Measurements from ENCODE around the gene CT45A7.
"Not testable (repeated sequence)": the region's sequence is repeated elsewhere in the genome, so short reads cannot be mapped to it uniquely, and the experiment has no call there.

The CT45A7 gene

GRCh38 chrX:135837180-135837579 lies at the start of gene CT45A7:
Gene CT45A7, minus strand, starts transcription at chrX:135837280. Its CDS starts 3,747 bp downstream, at chrX:135833533.
- DNase-seq: not testable (repeated sequence)

- not testable (repeated sequence) for DNase-seq
Measured at GRCh38 chrX:135882741-135883140, 45.7 kb upstream of the CT45A7 start.

- DNase-seq: not testable (repeated sequence)
Measured at GRCh38 chrX:135871712-135872111, 34.6 kb upstream of the CT45A7 start, which contains the start of gene CT45A9. Gene CT45A9, minus strand, starts transcription at chrX:135871812. Its CDS starts 3,751 bp downstream, at chrX:135868061.

GRCh38 chrX:135854438-135854837 lies 17.4 kb upstream of the CT45A7 start, which contains the start of gene CT45A8:
Gene CT45A8, minus strand, starts transcription at chrX:135854538. Its CDS starts 3,755 bp downstream, at chrX:135850783.
- not testable (repeated sequence) for DNase-seq

- not testable (repeated sequence) for DNase-seq
Measured at GRCh38 chrX:135819912-135820311, 17.2 kb downstream of the CT45A7 start, which contains the start of gene CT45A2. Gene CT45A2, minus strand, starts transcription at chrX:135820012. Its CDS starts 3,747 bp downstream, at chrX:135816265.

- DNase-seq: not testable (repeated sequence)
Measured at GRCh38 chrX:135802687-135803086, 34.4 kb downstream of the CT45A7 start, which contains the start of gene CT45A6. Gene CT45A6, minus strand, starts transcription at chrX:135802787. Its CDS starts 3,794 bp downstream, at chrX:135798993.

- DNase-seq: not testable (repeated sequence)
Measured at GRCh38 chrX:135785403-135785802, 51.7 kb downstream of the CT45A7 start, which contains the start of gene CT45A5. Gene CT45A5, minus strand, starts transcription at chrX:135785503. Its CDS starts 3,774 bp downstream, at chrX:135781729.
